GM18499 (cell line): ENCODE measurements around the gene FETUB.
"Not testable (repeated sequence)": the region's sequence is repeated elsewhere in the genome, so short reads cannot be mapped to it uniquely, and the experiment has no call there.

Experiments used
- ATAC-seq: cut with Tn5 transposase; IDR thresholded peaks from one replicate; pipeline ENCODE4 v1.9.1; 2021; ENCODE audit warnings: moderate number of reproducible peaks; ENCODE audit not compliant: insufficient read depth, unreplicated experiment

The FETUB gene

DNA sequence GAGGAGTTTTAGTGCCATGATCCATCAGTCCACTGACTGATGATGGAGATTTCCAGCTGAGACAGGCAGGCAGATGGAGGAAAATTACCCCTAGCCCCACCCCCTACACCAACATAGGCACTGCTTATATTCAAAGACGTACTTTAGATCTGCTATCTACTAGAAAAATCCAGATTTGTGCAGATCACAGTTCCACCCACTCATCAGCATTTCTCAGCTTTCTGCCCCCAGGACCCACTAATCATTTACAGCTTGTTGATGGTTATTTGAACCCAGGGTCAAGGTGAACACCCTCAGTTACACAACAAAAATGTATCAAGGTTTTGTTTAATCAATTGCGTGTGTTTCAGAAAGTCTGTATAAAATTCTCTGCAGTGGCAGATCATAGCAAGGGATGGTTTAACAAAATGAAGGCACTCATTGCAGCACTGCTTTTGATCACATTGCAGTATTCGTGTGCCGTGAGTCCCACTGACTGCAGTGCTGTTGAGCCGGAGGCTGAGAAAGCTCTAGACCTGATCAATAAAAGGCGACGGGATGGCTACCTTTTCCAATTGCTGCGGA lies 25.5 kb downstream of the FETUB start, which contains the start of gene HRG:
HRG (plus strand) TSS at position 390 of the 564 bp plus-strand sequence; CDS start at position 408, 18 bp downstream.
- ATAC-seq, result no peak

DNA sequence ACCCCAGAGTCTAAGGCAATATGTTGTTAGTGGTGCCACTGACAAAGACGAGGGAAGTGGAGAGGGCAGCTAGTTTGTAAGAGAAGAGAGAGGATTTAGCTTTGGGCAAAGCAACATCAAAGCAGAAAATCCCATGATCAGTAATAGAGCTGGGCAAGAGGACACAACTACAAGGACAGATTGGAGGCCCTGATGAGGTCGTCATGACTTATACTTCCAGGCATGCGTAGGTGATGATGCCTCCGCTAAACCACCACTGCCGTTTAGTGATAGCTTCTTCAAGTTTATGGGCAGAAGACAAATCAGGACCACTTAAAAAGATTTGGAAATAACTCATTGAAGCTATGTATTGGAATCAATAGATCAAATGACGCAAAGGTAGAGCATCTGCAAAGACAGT lies 28.2 kb downstream of the FETUB start:
- no peak for ATAC-seq

DNA sequence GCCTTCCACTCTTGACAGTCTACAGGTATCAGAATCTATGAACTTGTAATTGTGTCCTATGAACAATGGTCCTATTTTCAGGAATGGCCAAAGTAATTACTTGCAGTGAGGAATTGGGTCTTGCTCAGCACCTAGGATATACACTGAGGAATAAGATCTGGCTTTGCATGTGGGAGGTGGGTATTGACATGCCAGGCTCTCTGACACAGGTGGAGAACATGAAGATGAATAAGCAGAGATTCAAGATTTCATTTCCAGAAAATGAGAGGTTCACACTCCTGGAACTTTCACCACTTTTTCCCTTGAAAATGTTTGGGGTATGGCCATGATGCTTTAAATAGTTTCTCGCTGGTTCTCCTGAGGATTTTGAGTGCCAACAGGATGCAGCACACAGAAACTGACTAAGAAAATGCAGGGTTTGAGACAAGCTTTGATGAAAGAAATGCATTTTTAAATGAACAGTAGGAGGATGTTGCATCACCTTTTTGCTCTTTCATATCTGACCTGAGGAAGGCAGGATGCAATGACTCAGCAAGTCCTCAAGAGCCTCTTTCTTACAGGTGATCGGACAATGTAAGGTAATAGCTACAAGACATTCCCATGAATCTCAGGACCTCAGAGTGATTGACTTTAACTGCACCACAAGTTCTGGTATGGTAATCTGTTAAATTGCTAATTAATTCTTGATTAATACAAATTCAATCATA lies 29.3 kb downstream of the FETUB start:
- ATAC-seq, result no peak

DNA sequence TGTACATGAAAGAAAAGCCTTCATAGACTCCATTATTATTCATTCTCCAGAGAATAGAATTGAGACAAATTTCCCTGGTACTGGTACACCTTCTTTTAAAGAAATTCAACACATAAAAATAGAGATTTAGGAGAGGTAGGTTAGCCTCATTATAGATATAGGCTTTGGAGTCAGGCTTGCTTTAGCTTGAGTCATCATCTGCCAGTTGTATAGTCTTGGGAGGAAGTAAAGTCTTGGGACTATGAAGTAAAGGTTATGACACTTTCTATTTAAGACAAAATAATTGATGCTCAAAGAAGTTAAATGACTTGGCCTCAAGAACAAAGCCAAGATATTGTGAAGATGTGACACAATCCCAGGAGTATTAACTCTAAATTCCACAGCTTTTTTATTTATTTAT lies 30.0 kb downstream of the FETUB start:
- ATAC-seq, result no peak

DNA sequence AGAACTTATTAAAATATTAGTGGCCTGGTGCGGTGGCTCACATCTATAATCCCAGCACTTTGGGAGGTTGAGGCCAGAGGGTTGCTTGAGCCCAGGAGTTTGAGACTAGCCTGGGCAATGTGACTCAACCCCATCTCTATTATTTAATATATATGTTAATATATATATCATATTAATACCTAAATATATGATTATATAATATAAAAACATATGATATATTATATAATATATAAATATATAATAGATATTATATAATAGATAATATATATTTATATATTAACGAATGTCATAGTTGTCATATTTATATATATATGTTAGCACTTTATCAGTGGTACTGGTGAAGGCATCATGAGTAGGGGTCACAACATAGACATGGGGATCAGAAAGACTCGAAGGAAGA lies 30.9 kb downstream of the FETUB start:
- ATAC-seq, result no peak

DNA sequence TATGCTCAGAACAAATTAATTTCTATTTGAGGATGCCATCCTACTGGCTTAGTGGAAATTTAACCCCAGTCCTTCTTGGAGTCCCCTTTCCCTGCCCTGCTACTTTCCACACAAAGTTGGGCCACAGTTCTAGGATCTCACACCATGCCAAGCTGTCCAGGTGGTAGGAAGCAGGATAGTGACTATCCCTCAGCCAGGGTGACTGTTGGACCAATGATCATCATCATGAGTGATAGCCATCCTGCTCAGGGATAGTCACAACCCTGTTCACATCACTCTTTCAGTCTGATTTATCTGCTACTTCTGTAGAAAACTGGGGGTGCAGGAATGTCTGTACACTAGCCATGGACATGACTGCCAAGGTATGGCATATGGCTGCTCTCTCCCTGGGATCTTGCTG lies 38.4 kb downstream of the FETUB start:
- ATAC-seq, result no peak

DNA sequence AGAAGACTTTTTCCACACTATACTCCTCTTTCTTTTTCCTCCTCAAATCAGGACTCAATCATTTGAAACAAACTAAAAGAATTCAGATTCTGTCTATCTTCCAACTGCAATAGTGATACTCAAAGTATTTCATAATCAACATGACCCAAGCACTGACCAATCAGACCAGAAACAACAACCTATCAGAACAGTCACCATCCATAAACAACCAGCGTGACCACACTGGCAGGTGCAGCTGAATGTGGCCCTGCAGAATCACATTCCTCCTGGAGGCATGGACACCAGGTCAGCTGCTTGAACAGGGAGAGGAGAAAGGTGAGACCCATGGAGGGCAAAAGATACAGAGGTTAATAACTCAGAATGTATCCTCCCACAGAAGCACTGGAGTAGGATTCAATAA lies 39.0 kb downstream of the FETUB start:
- ATAC-seq, result no peak

DNA sequence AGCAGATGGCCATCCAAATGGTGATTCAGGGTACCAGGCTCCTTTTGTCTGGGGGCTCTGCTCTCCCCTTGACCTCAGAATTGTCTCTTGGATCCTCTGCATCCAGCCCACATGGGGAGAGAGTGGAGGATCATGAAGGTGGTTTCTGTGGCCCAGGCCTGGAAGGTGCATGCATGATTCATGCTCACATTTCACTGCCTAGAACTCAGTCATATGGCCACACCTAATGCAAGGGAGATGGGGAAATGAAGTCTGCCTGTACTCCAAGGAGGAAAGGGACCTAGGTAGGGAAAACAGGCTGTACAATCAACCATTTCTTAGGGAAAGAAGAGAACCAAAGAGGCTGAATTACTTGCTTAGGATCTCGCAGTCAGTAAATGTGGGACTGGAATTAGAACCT lies 40.7 kb downstream of the FETUB start:
- ATAC-seq, result no peak

DNA sequence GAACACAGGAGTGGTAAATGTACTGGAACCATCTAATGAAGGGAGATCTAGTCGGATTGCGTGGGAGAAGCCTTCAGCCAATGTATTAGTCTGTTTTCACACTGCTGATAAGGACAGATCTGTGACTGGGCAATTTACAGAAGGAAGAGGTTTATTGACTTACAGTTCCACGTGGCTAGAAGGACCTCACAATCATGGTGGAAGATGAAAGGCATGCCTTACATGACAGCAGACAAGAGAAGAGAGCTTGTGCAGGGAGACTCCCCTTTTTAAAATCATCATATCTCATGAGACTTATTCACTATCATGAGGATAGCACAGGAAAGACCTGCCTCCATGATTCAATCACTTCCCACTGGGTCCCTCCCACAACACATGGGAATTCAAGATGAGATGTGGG lies 42.6 kb downstream of the FETUB start:
- ATAC-seq, result no peak

DNA sequence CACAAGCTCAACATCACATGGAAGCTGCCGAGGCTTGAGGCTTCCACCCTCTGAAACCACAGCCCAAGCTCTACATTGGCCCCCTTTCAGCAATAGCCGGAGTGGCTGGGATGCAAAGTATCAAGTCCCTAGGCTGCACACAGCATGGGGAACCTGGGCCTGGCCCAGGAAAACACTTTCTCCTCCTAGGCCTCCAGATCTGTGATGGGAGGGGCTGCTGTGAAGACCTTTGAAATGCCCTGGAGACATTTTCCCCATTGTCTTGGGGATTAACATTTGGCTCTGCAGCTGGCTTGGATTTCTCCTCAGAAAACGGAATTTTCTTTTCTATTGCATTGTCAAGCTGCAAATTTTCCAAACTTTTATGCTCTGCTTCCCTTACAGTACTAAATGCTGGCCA lies 43.8 kb downstream of the FETUB start:
- ATAC-seq, result no peak

DNA sequence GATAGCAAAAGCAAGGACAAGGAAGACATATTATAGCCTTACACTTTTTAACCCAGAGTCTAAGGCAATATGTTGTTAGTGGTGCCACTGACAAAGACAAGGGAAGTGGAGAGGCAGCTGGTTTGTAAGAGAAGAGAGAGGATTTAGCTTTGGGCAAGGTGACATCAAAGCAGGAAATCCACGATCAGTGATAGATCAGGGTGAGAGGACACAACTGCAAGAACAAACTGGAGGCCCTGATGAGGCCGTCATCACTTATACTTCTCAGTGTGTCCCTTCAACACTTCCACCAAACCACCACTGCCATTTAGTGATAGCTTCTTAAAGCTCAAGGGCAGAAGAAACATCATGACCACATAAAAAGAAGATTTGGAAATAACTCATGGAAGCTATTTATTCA lies 46.3 kb downstream of the FETUB start:
- not testable (repeated sequence) for ATAC-seq

DNA sequence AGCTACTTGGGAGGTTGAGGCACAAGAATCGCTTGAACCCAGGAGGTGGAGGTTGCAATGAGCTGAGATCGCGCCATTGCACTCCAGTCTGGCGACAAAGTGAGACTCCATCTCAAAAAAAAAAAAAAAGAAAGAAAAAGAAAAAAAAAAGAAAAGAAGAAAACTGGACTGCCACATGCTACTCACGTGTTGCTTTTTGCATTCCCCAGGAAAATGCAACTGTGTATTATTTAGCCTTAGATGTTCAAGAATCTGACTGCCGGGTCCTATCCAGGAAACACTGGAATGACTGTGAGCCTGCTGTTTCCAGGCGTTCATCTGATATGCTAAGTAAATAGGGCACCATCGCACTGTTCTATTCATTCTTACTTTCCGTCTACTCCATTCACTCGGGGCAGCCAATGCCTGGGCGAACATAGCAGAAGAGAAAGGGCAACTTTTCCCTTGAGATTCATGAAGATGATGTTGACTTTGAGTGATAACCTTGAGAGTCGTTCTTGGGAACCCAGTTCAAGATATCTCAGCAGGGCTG lies 47.0 kb downstream of the FETUB start:
- ATAC-seq, result no peak

DNA sequence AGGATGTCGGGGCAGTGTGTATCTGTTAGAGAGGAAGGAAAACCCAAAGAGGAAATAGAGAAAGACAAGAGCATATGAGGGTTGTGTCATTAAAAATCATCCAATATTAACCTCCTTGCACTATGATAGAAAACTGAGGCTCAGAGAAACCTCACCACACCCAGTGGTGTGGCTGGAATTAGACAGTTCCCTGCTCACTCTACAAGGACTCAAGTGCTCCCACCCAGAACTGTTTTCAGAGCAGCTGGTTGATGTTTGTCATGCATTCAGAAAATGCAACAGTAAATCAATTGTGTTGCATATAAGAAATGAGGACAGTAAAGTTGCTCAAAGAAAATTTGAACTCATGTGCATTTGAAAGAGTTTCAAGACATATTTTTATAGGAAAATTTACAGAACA lies 50.1 kb downstream of the FETUB start:
- not testable (repeated sequence) for ATAC-seq

DNA sequence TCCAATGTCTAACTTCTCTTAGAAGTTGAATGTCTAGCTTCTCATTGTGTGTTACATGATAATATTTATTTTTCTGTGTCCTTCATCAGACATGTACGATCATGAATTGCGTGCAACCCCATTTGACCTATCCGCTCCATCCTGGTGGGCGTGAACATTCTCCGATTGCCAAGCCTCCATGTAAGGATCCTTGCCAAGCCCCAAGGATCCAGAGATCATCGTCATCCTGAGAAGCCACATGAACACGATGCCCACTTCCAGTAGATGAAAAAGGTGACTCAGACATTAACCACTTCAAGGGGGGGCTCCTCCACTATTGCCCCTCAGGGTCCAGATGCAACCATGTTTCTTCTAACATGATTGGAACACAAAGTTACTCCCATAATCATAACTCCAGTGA lies 51.5 kb downstream of the FETUB start:
- no peak for ATAC-seq

DNA sequence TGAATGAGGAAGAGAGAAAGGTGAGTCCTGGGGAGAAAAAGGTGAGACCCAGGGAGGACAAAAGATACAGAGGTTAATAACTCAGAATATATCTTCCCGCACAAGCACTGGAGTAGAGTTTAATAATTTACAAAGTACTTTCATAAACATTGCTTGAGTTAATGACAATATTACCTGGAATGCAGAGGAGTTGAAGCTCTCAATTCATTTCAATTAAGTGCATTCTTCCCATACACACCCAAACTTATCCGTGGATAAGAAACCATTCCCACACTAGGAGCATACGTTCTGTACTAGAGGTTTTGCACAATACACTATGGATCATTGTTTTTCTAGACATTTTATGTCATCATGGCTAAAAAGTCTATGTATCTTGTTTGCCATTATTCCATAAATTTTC lies 53.6 kb downstream of the FETUB start:
- ATAC-seq, result no peak

DNA sequence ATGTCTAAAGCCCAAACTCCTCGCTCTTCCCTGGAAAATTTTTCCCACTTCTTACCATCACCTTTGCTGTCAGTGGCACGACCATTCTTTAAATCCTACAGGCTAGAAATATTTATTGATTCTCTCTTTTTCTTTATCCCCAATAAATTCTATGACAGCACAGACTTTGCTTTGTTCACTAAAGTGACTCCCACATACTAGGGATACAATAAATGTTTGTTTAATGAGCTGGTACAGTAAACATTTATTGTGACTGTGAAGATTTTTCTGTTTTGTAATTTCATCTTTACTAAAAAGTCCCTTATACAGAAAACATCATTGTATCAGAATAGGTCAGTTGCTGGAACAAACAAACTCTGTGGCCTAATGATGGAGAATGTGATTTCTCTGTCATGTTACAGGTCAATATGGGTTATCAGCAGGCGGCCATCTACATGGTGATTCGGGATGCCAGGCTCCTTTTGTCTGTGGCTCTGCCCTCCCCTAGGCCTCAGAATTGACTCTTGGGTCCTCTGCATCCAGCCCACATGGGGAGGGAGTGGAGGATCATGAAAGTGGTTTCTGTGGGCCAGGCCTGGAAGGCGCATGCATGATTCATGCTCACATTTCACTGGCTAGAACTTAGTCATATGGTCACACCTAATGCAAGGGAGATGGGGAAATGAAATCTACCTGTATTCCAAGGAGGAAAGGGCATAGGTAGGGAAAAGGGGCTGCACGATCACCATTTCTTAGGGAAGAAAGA lies 54.3 kb downstream of the FETUB start:
- ATAC-seq, result no peak

DNA sequence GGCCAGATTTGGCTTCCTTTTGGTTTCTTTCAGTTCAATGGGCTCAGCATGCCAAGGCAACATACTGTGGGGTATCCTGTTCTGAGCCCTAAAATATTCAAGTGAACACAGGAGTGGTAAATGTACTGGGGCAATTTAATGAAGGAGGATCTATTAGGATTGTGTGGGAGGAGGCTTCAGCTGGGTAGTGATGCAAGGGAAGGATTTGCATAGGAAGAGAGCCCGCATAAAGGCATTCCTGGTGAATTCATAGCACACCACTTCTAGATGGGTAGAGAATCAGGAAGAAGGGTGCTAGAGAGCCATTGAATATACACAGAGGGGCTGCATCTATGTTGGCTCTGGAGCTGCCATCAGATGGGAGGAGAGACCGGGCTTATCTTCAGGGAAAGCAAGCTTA lies 56.3 kb downstream of the FETUB start:
- no peak for ATAC-seq

DNA sequence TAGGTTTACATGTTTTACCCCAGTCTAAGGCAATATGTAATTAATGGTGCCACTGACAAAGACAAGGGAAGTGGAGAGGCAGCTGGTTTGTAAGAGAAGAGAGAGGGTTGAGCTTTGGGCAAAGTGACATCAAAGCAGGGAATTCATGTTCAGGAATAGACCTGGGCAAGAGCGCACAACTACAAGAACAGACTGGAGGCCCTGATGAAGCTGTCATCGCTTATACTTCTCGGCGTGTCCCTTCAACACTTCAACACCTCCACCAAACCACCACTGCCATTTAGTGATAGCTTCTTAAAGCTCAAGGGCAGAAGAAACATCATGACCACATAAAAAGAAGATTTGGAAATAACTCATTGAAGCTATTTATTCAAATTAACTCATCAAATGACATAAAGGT lies 57.3 kb downstream of the FETUB start:
- ATAC-seq, result no peak

DNA sequence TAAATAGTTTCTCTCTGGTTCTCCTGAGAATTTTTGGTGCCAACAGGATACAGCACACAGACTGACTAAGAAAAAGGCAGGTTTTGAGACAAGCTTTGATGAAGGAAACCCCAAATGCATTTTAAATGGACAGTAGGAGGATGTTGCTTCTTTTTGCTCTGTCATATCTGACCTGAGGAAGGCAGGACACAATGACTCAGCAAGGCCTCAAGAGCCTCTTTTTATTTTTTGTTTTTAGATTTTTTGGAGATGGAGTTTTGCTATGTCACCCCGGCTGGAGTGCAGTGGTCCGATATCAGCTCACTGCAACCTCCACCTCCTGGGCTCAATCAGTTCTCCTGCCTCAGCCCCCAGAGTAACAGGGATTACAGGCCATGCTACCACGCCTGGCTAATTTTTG lies 60.1 kb downstream of the FETUB start:
- ATAC-seq, result no peak

DNA sequence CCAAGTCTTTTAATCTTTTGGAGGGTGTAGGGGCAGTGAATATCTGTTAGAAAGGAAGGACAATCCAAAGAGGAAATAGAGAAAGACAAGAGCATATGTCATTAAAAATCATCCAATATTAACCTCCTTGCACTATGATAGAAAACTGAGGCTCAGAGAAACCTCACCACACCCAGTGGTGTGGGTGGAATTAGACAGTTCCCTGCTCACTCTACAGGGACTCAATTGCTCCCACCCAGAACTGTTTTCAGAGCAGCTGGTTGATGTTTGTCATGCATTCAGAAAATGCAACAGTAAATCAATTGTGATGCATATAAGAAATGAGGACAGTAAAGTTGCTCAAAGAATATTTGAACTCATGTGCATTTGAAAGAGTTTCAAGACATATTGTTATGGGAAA lies 62.3 kb downstream of the FETUB start:
- not testable (repeated sequence) for ATAC-seq
